GM21737 (cell line): ENCODE results near the gene N4BP3.
"Not testable (repeated sequence)": the region's sequence is repeated elsewhere in the genome, so short reads cannot be mapped to it uniquely, and the experiment has no call there.

Source experiments
- ATAC-seq: cut with Tn5 transposase; IDR thresholded peaks from one replicate; pipeline ENCODE4 v1.9.1; 2021; ENCODE audit warnings: mild to moderate bottlenecking, moderate library complexity; ENCODE audit not compliant: unreplicated experiment

The N4BP3 gene

GRCh38 chr5:178121391-178122276 lies 8.3 kb downstream of the N4BP3 start:
- no peak for ATAC-seq

DNA sequence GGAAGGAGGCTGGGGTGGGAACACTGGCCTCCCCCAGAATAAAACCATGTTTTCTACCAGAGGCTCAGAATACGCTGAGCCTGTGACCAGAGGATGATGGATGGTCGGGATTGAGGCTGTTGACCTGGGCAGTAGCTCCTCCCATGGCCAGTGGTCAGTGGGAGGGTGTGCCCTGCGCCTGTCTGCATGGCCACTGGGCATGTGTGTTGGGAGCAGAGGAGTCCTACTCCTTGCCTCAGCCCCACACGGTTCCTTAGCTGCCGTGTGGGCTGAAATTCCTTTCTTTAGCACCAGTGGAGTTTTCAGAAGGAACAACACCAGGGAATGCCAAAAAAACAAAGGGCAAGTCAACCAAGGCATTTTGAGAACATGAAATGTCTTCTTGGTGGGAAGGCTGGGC lies 9.0 kb downstream of the N4BP3 start:
- ATAC-seq, result no peak

DNA sequence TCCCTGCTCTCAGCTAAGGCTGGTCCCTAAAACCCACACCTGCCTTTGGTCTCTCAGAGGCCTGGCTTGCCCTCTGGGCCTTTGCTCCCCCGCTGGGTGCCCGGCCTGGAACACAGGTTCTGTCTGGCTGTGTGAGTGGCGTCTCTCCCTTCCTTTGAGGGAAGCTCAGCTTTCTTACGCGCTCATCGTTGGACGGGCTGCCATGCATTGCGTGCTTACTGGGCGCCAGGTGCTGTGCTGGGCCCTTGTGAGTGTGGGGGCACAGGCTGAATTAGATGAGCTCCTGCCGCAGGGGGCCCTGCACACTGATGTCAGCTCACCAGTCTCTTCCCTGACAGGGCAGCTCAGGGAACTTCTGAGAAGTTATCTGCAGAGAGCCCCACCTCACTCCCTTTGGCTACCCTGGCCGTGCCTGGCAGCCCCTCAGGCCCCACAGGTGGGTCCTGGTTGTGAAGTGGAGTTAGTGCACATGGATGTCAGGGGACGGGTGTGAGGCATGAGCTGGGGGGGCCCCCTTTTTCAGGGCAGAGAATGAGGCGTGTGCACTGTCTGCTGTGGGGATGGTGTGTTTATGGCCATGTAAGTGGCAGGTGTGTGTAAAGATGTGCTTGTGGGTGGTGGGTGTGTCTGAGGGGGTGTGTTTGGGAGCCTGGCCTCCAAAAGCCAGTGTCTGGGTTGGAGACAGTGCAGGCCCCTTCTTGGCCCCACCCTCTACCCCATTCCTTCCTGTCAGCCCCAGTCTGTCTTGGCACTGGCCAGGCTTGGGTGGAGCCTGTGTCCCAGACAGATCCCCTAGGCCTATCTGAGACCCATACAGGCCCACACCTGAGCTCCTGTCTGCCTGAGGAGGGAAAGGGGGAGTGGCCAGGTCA lies 10.0 kb downstream of the N4BP3 start:
- ATAC-seq, result no peak

DNA sequence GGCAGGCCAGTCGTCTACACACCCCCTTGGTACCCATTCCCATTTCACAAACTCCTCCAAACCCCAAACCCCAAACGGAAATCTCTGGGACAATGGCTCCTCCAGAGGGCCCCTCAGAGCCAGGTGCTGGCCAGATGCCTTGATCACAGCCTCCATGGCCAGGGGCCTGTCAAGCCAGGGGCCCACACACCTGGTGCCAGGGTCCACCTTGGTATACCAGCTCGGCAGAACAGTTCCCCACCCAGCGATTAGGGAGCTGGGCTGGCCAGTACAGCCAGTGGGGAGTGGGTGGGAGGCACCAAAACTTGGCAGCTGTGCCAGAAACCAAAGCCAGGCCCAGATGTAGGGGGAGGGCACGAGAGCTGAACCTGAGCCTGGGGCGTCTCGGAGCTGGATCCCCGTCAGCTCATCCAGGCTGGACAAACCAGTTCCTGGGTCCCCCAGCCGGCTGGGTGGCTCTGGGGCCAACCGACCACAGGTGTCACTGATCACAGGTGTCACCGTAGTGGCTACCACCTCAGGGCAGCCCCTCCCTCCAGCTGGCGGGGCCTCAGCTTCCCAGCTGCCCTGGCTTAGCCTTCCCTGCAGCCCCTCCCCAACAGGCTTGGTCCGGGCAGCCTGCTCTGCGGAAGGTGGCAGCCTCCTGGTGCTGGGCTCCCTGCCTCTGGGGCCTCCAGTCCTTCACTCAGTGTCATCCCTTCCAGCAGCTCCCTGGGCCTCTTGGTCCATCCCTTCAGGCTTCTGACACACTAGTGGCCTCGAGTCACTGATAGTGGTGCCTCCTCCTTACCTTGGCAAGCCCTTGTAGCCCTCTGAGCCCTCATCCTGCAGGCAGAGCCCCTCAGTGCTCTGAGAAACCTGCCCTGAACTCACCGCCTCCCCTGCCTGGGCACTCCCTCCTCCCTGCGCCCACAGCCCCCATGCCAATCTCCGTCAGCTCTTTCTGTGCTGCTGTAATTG lies 10.9 kb downstream of the N4BP3 start:
- no peak for ATAC-seq

GRCh38 chr5:178125253-178125906 lies 12.0 kb downstream of the N4BP3 start:
- ATAC-seq, result no peak

- no peak for ATAC-seq
Measured at GRCh38 chr5:178126556-178126955, 13.2 kb downstream of the N4BP3 start.

DNA sequence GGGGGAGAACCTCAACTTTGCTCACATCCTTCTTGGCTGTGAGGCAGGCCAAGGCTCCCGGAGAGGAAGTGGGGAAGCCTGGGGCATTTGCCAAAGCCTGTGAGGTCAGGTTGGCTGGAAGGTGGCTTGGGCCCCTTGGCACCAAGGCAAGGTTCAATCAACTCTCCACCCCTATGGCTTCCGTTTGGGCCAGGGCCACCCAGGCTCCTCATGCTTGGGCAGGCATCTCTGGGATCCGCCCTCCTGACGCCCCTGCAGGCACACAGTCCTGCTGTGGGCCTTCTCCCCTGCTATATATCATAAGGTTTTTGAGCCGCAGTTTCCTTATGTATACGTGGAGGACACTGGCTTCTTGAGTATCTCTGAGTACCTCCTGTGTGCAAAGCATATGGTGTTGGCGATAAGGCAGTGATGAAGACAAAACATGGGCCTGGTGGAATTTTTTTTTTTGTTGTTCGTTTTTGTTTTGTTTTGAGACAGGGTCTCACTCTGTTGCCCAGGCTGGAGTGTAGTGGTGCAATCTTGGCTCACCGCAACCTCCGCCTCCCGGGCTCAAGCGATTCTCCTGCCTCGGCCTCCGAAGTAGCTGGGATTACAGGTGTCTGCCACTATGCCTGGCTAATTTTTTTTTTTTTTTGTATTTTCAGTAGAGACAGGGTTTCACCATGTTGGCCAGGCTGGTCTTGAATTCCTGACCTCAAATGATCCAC lies 14.1 kb downstream of the N4BP3 start:
- ATAC-seq, result not testable (repeated sequence)

DNA sequence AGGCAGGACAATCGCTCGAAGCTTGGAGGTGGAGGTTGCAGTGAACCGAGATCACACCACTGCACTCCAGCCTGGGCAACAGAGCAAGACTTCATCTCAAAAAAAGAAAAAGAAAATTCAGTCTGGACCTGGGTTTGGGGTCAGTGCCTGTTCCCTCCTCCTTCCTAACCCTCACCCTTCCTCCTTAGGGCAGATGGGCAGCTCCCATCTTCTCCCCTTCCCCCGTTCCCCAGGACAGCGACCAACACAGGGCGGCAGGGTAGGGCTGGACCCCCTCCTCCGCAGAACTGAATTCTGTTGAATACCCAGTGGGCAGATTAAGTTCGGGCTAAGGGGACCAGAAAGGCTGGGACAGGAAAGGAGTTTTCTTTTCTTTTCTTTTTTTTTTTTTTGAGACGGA lies 16.0 kb downstream of the N4BP3 start:
- no peak for ATAC-seq

GRCh38 chr5:178130234-178130575 lies 16.9 kb downstream of the N4BP3 start:
- ATAC-seq, result not testable (repeated sequence)

GRCh38 chr5:178130576-178131445 lies 17.5 kb downstream of the N4BP3 start, which contains the start of gene RMND5B:
Gene RMND5B, plus strand, starts transcription at chr5:178131014. Its CDS starts 7,106 bp downstream, at chr5:178138120.
- peak; percentile 81 for ATAC-seq

DNA sequence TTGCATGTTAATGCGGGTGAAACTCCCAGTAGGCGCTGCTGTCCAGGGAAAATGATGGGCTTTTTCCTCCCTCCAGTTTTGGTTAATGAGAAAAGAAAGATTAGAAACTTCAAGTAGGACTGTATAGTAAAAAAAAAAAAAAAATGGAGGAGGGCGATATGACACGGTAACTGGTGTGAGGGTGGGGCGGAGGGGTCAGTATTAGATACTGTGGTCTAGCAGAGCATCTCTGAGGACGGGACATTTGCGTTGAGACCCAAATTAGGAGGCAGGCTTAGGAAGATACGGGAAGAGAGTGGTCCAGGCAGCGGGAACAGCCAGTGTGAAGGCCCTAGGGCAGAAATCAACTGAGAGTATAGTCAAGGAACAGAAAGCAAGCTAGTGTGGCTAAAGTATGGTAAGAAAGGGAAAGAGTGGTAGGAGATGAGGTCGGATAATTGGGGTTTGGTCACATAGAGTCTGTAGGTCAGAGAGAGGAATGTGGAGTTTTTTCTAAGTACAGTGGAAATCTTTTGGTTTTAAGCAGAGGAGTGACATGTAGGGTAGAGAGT lies 18.2 kb downstream of the N4BP3 start:
- ATAC-seq, result no peak

DNA sequence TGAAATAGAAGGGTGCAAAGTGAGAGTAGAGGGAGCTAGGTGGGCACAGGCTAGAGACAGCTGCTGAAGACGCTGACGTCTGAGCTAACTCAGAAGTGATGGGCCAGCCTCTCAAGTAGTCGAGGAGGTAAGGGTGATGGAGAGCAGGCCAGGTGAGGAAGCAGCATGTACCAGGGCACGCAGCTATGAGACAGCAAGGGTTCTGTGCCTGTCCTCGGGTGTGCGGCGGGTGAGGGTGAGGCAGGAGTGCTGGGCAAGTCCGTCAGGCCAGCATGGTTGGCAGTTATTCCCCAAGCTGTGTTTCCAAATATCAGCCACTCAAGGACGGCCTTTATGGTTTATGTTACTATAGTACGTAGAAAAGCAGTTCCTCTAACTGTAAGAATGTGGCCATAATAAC lies 23.7 kb downstream of the N4BP3 start:
- ATAC-seq, result no peak

- ATAC-seq, result no peak
Measured at GRCh38 chr5:178137991-178138390, 24.7 kb downstream of the N4BP3 start.

DNA sequence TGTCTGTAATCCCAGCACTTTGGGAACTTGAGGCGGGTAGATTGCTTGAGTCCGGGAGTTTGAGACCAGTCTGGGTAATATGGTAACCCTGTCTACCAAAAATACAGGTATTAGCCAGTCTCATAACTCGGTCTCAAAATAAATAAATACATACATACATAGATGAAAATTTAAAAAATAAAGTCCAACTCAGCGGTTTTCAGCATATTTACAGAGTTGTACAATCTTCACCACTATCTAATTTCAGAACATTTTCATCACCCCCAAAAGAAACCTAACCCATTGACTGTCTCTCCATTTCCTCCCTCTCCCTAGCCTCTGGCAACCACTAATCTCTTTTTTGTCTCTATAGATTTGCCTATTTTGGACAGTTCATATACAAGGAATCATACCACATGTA lies 28.2 kb downstream of the N4BP3 start:
- no peak for ATAC-seq

DNA sequence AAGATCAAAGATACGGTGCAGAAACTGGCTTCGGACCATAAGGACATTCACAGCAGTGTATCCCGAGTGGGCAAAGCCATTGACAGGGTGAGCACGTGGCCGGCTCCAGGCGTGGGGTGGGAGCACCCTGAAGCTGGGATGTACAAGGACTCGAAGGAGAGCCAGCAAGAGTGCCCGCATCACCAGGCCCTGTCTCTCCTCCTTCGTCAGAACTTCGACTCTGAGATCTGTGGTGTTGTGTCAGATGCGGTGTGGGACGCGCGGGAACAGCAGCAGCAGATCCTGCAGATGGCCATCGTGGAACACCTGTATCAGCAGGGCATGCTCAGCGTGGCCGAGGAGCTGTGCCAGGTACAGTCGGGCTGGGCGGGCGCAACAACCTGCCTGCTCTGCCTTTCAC lies 29.3 kb downstream of the N4BP3 start:
- no peak for ATAC-seq

- no peak for ATAC-seq
Measured at GRCh38 chr5:178143246-178143645, 29.9 kb downstream of the N4BP3 start.

DNA sequence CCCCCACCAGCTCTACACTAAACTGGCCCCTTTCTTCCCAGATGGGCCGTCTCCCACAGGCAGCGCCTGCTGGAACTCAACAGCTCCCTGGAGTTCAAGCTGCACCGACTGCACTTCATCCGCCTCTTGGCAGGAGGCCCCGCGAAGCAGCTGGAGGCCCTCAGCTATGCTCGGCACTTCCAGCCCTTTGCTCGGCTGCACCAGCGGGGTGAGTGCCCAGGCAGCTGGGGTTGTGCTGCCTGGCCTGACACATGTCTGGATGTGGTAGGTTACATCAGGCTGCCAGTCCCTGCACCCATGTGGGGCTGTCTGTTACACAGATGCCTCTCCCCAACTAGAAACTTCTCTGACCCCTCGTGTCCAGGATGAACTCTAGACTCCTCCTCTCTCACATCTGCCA lies 30.6 kb downstream of the N4BP3 start:
- no peak for ATAC-seq
